H7 (cell line): Measurements from ENCODE around the gene CD247. TPM values are rescaled to one million over a fixed set of nuclear protein-coding genes. Genes with fewer than 3 reads are reported as not detected.

Experiments used
- DNase-seq: peaks from one replicate; pipeline ENCODE4 v3.0.0; 2012
- H3K27me3 ChIP-seq: 2 replicates; pipeline ENCODE4 v1.6.0; 2011; ENCODE audit warnings: mild to moderate bottlenecking, low read length; ENCODE audit not compliant: control insufficient read depth, insufficient read depth
- H3K36me3 ChIP-seq: replicated peaks from 2 replicates; pipeline ENCODE4 v1.5.1; 2011; ENCODE audit warnings: low read length; ENCODE audit not compliant: control insufficient read depth, insufficient read depth
- H3K4me3 ChIP-seq: 2 replicates; pipeline ENCODE4 v1.5.1; 2011; ENCODE audit warnings: low read depth, mild to moderate bottlenecking, control low read depth, low read length, moderate library complexity; ENCODE audit not compliant: insufficient read depth
- total RNA-seq: library from RNA; depleted of rRNA; stranded (reverse); fragments of >200 nt; shearing (Covaris generic); gene quantifications from 2 replicates; pipeline ENCODE4 v1.2.3, GENCODE V29; 2014

CD247 gene
- total RNA-seq, 1 experiment from 2014 or later, result 0.83 TPM

DNA sequence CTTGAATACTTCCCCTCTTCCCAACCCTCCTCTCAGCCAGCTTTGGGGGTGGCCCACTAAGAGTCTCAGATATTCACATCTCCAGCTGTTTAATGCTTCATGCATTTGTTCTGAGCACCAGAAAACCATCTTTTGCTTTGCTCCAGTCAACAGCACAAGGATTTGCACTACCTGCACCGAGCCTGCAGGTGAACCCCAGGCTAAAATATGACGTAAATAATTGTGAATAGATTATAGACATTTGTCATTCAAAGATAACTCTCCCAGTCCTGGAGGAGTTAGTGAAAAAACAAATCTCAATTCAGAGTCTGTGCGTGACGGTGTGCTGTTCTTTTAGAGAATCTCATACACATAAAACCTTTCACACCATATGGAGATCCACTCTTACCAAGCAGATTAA lies 7.4 kb downstream of the CD247 start:
- H3K27me3 ChIP-seq, result no peaks in the 10 kb centered on the region
- DNase-seq, result no peak
- no peak overlapping the region for H3K4me3 ChIP-seq
- H3K36me3 ChIP-seq, result no peaks in the 10 kb centered on the region

DNA sequence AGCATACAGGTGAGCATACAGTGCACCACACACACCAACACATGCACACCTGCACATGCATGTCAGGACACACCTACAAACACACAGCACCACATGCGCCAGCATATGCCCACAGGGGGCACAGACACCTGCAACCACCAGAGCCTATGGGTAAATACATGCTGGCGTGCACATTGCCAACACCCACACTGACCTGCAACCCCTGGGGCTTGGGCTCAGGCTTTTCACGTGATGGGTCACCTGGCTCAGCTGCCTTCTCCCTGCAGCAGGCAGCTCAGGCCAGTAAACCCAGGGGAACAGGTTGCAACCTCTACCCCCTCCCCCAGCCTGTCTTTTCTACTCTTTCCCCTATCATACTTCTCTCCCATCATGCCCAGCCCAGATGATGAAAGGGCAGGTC lies 8.1 kb downstream of the CD247 start:
- H3K27me3 ChIP-seq, result no peaks in the 10 kb centered on the region
- no peaks in the 10 kb centered on the region for H3K36me3 ChIP-seq
- DNase-seq, result no peak
- no peak overlapping the region for H3K4me3 ChIP-seq

DNA sequence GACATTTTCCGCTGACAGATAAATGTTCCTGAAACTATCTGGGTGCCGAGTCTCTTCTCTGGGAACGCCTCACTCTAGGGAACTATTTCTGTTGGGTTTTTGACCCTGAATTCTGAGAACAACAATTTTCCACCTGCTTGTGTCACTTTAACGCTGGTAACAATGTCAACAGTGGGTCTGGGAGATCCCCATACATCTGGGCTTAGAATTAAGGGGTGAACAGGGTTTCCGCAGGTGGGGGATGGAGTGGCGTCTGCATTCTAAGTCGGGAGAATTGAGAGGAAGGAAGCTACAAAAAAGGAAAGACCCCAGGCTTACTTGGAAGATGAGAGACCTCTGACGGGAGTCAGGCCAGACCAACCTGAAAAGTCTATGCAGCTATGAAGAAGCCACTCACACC lies 8.7 kb downstream of the CD247 start:
- no peak for DNase-seq
- Histone ChIP-seq H3K4me3 (no peak overlapping the region), H3K27me3 (no peaks in the 10 kb centered on the region), H3K36me3 (no peaks in the 10 kb centered on the region)

DNA sequence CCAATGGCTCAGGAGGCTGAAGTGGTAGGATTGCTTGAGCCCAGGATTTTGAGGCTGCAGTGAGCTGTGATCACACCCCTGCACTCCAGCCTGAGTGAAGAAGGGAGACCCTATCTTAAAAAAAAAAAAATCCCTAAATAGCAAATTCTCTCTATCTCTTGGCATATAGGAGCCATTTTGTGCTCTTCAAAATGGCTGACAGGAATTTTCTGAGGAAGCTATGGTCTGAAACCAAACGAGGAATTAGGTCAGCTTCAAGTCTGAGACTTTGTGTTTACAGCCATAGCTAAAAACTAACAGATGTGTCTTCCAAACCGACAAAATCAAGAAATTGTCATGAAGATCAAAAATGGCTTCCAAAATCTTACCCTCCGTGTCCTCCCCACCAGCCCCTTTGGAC lies 10.6 kb downstream of the CD247 start:
- Histone ChIP-seq H3K27me3 (no peaks in the 10 kb centered on the region), H3K36me3 (no peaks in the 10 kb centered on the region), H3K4me3 (no peak overlapping the region)
- DNase-seq, result no peak

DNA sequence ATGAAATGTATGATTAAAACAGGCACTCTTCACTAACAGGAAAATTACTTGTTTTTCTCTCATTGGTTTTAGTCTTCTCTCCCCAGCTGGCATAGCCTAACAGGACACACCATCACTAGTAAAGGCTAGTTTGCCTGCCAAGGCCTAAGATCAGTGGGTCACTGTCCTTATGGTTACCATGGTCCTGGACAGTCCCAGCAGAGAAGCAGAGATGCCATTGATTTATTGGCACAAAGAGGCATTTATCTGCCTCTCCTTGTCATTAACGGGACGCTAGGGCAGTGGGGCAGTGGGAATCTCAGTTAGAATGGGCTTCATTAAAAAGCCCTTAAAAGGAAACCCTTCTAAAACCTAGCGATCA lies 13.9 kb downstream of the CD247 start:
- Histone ChIP-seq H3K36me3 (no peaks in the 10 kb centered on the region), H3K4me3 (no peak overlapping the region), H3K27me3 (no peaks in the 10 kb centered on the region)
- DNase-seq, result no peak

DNA sequence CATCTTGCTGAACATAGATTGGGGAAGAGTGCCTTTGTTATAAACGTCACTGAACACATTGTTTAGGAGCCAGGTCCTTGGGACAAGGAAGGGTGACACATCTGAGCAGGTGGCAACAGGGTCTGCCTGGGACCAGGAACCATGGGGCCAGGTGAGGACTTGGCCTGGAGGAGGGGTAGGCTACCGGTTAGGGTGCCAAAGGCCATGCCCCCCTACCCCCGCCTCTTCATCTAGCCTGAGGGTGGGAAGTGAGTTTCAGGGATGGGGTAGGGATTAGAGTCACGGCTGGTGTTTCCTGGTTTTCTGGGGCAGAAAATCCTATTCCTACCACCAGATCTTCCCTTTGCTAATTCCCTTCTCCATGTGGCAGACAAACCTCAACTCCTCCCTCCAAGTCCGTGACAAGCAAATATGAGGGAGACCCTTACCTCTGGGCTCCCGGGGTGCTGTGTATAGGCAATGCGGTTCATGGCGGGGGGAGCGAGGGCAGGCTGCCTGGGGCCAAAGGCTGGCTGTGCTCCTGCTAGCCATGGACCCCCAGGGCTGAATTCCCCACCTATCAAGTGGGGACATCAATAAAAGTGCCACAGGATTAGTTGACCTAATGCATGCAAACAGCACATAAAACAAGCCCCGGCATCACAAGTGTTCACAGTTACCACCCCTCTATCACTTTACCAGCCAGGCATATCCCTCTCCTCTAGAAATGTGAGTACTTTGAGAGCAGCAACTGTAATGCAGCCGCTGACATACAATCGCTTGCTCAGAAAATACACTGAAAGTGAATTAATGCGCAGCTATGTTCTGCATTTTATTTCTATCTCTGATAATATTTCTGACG lies 14.5 kb downstream of the CD247 start:
- no peaks in the 10 kb centered on the region for H3K27me3 ChIP-seq
- H3K4me3 ChIP-seq, result no peak overlapping the region
- H3K36me3 ChIP-seq, result no peaks in the 10 kb centered on the region
- no peak for DNase-seq

DNA sequence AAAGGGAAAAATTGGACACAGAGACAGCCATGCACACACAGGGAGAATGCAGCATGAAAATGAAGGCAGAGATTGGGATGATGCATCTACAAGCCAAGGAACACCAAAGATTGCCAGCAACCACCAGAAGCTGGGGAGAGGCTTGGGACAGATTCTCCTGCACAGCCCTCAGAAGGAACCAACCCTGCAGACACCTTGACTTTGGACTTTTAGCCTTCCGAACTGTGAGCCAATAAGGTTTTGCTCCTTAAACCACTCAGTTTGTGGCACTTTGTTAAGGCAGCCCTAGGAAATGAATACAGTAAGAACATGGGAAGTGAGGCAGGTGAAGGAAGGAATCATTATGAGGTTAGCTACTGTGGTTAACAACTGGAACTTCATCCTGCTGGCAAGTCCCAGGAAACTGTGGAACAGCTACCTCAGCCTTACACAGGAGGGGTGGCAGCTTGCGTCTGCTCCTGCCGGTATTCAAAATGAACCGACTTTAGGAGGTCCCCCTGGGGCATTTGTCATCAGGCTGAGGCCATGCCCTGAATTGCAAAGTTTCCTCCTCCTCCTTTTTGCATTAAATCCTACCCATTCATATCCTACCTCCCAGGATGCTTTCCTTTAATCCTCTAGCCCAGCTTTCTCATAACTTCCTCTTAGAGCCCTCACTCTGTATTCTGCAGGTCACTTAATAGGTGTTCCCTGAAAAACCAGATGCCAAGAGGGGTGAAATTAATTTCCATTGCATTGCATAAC lies 15.4 kb downstream of the CD247 start:
- H3K4me3 ChIP-seq, result no peak overlapping the region
- H3K36me3 ChIP-seq, result no peaks in the 10 kb centered on the region
- peak; percentile 55 for DNase-seq
- H3K27me3 ChIP-seq, result no peaks in the 10 kb centered on the region

DNA sequence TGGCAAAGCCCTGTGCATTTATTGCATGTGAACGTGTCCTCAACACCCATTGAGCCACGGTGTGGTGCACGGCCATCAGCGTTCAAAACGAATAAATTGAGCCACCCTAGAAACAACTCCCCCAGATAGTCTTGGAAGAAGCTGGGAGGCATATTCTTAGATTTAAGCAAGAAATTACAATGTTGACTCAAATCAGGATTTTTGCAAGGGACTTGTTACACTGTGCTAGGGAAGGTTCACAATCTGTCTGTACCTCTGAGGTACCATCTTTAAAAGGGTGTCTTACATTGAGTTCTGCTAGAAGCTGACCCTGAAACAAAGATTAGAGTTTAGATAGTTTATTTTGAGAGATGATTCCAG lies 16.2 kb downstream of the CD247 start:
- DNase-seq, result no peak

DNA sequence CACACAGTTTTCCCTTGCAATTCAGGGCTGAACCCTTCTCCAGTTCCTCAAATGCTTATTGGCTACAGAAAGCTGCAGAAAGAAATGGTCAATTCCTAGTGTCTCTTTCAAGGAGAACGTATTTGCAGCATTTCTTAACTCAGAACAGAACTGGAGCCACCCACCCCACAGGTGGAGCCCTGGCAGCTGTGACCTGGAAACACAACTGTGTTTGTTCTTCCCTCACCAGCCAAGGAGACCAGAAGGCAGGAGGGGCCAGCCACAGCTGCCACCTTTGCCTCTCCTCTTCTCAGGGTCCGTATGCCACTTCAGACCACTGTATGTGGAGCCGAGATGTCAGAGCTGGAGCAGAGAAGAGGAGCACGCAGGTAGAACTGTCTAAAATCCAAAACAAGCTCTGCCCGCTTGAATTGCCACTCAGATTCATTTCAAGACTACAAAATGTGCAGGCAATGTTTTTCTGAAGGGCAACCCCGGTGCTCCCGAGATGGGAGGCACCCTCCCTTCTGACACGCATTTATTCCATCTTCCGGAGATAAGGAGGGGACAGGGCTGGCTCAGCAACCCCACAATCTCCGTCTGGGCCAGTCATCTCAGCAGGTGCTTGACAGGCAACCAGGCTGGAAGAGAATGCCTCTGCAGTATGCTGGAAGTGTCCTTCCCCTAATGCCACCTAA lies 16.7 kb downstream of the CD247 start:
- no peak for DNase-seq
- Histone ChIP-seq H3K27me3 (no peaks in the 10 kb centered on the region), H3K36me3 (no peaks in the 10 kb centered on the region), H3K4me3 (no peak overlapping the region)

More for the DNA sequence above, 16.2 kb downstream of the CD247 start:
- Histone ChIP-seq H3K27me3 (no peaks in the 10 kb centered on the region), H3K4me3 (no peak overlapping the region), H3K36me3 (no peaks in the 10 kb centered on the region)

DNA sequence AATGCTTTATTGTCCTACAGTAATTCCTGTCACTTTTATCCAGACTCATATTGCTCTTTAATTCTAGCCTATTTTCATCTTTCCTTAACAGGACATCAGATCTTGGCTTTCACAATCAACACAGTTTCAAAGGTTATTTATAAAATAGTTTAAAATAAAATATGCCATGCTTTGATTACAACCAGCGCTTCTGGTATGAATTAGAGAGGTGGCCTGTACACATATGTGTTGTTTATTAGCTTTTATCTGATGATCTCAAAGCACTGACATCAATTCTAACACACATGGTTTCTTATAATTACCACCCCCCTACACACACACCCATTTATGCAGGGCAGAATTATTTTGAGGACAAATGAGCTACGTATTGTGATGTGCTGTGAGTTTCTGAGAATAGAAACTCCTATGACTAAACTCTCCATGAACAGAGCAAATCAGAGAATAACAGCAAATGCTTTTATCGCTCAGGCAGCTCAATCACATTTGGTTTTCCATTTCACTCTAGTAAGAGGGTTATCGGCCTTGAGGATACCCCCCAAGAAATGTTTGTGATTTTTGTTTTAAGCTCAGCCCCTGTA lies 18.0 kb downstream of the CD247 start:
- no peak overlapping the region for H3K4me3 ChIP-seq
- DNase-seq, result no peak
- no peaks in the 10 kb centered on the region for H3K27me3 ChIP-seq
- H3K36me3 ChIP-seq, result no peaks in the 10 kb centered on the region

DNA sequence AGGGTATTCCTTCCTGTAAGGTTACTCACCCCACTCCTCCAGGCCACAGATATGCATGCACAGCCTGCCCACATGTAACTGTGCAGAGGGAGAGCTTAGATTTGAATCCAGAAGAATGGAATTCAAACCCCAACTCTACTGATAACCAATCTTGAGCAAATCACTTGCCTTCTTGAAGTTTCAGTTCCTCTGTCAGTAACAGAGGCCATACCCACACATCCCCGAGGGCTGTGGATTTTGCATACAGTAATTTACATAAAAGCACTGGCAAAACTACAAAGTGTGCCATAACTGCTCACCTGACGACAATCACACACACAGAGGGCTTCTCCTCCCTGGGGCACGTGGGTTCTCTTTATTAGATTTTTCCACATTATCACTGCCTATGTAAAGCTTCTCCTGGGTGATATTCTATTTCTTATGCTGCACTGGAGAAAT lies 18.6 kb downstream of the CD247 start:
- Histone ChIP-seq H3K27me3 (no peaks in the 10 kb centered on the region; the same call in 1 of the 2 replicates), H3K36me3 (no peaks in the 10 kb centered on the region), H3K4me3 (no peak overlapping the region)
- no peak for DNase-seq

DNA sequence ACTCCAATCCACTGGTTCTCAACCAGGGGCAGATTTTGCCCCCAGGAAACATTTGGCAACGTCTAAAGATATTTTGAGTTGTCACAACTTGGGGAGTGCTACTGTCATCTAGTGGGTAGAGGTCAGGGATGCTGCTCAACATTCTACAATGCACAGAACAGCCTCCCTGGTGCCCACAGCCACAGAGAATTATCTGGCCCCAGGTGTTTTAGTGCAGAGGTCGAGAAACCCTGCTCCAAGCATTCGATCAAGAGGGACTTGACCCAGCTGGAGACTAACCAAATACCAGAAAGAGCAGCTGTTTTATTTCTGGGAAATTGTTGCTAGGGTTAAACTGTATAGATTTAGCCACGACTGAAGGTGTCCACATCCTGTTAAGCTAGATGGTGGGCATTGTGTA lies 19.2 kb downstream of the CD247 start:
- Histone ChIP-seq H3K4me3 (no peak overlapping the region), H3K36me3 (no peaks in the 10 kb centered on the region), H3K27me3 (no peaks in the 10 kb centered on the region; the same call in 1 of the 2 replicates)
- DNase-seq, result no peak

DNA sequence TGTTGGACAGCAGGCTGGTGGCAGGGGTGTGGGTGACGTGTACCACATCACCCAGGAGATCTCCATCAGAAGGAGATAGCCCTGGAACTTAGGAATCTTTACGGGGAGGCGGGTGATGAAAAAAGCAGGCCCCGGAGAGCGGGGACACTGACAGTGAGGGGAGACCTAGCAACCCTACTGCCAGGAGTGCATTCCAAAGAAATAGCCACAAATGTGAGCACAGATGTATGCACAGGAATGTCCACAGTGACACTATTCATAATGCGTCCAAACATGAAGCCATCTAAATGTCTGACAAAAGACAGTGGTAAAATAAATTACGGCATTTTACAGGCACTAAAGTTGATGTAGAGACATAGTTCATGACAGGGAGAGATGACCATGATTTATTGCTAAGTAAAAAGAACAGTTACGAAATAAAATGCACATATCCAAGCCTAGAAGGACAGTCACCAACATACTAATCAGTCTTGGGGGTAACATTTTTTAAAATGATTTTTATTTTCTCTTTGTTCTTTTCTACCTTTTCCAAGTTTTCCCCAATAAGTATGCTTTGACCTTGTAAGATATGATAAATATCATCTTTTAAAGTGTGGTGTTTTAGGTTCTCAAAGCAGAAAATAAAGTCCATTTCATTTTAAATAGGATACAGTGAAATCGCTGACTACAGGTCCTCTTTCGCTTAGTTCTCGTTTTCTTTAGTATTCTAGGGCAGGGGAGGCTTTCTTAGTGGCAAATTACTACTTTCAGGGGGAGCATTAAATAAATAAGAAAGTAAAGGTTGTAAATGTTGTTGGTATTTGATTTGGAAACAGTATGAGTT lies 21.3 kb downstream of the CD247 start:
- Histone ChIP-seq H3K27me3 (no peaks in the 10 kb centered on the region; the same call in 1 of the 2 replicates), H3K4me3 (no peak overlapping the region), H3K36me3 (no peaks in the 10 kb centered on the region)
- no peak for DNase-seq

DNA sequence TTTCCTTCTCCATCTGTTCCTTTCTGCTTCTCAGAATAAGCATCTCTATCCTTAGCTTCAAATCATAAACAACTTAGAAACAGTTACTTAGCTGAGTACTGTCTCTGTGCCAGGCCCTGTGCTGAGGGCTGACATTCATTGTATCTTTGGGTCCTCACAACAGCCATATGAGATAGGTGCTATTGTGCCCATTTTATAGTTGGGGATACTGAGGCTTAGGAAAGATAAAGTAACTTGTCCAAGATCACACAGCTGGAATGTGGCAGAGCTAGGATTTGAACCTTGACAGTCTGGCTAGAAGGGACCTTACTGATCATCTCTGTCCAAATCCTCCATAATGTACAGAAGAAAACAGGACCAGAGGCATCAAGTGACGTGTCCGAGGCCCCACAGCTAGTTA lies 25.0 kb downstream of the CD247 start:
- Histone ChIP-seq H3K27me3 (no peaks in the 10 kb centered on the region; the same call in 1 of the 2 replicates), H3K36me3 (no peaks in the 10 kb centered on the region), H3K4me3 (no peak overlapping the region)
- no peak for DNase-seq
